Measurements from ENCODE around the gene CHST10. TPM values are rescaled to one million over a fixed set of nuclear protein-coding genes. Genes with fewer than 3 reads are reported as not detected.

CHST10 gene
- total RNA-seq, 1 experiment from 2014 or later, result 24.4 TPM

DNA sequence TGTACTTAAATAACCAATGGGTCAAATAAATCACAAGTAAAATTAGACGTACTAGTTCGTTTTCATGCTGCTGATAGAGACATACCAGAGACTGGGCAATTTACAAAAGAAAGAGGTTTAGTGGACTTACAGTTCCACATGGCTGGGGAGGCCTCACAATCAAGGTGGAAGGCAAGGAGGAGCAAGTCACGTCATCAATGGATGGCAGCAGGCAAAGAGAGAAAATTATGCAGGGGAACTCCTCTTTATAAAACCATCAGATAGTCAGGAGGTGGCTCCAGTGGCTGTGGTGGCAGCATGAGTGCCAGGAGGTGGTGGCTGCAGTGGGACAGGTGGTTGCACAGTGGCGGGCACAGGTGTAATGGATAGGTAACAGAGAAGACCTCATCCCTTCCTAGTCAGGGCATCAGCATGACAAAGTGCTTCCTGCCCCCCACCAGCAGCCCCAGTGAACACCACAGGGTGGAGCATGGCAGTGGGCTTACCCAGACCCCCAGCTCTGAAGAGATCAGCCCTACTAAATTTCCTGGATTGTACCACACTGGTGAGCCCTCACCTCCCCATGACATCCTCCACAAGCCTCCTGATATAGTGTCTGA is 6.9 kb upstream of the CHST10 start:
- no peak for DNase-seq (ENCODE audit: low spot score)
- Mint-ChIP-seq H3K27me3 (ENCODE audit: low read depth) (no peaks in the 10 kb centered on the region), H3K4me3 (no peak overlapping the region), H3K9me3 (peaks cover 16% of the 10 kb centered on the region), H3K4me1 (peaks cover 11% of the 10 kb centered on the region), H3K27ac (no peak overlapping the region), H3K36me3 (no peaks in the 10 kb centered on the region; the same call in 1 of the 2 replicates)
- ChIA-PET POLR2A (interaction anchor here (0.6 kb wide), 1 partner anchor 101 kb away, joined by 4 read pairs; no protein-coding TSS in a partner anchor), CTCF (interaction anchor here (0.7 to 1.4 kb wide), 3 partner anchors 13 to 309 kb away, joined by 3 to 4 read pairs (median 4); partner anchors contain the start of gene PDCL3)
- no peak for ATAC-seq
- TF ChIP-seq, protein P1, sequence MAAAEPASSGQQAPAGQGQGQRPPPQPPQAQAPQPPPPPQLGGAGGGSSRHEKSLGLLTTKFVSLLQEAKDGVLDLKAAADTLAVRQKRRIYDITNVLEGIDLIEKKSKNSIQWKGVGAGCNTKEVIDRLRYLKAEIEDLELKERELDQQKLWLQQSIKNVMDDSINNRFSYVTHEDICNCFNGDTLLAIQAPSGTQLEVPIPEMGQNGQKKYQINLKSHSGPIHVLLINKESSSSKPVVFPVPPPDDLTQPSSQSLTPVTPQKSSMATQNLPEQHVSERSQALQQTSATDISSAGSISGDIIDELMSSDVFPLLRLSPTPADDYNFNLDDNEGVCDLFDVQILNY (CRISPR knock-in tag; IDR thresholded peaks at IDR 0.05), result no peak
- TF ChIP-seq ZSCAN18 (CRISPR knock-in tag; IDR thresholded peaks at IDR 0.05) (no peak), JAZF1 (CRISPR knock-in tag; IDR thresholded peaks at IDR 0.05) (no peak), GTF2I (CRISPR knock-in tag; conservative IDR thresholded peaks at IDR 0.05) (no peak), FOXJ3 (CRISPR knock-in tag; IDR thresholded peaks at IDR 0.05; ENCODE audit: borderline replicate concordance) (no peak), OVOL2 (CRISPR knock-in tag; IDR thresholded peaks at IDR 0.05; ENCODE audit: borderline replicate concordance) (no peak), RORB (CRISPR knock-in tag; IDR thresholded peaks at IDR 0.05) (no peak), PRDM15 (CRISPR knock-in tag; IDR thresholded peaks at IDR 0.05) (no peak), ZNF138 (CRISPR knock-in tag; conservative IDR thresholded peaks at IDR 0.05) (no peak)
- TF ChIP-seq, protein P2, sequence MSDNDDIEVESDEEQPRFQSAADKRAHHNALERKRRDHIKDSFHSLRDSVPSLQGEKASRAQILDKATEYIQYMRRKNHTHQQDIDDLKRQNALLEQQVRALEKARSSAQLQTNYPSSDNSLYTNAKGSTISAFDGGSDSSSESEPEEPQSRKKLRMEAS (CRISPR knock-in tag; IDR thresholded peaks at IDR 0.05), result no peak

- ATAC-seq, result no peak
- H3K27me3 Mint-ChIP-seq (ENCODE audit: low read depth), result no peaks in the 10 kb centered on the region
- no peak overlapping the region for H3K27ac Mint-ChIP-seq
- no peak for DNase-seq (ENCODE audit: low spot score)
- CTCF ChIA-PET, result interaction anchor here (2.1 kb wide), 1 partner anchor 161 kb away, joined by 33 read pairs; no protein-coding TSS in a partner anchor
- no peaks in the 10 kb centered on the region; the same call in 1 of the 2 replicates for H3K36me3 Mint-ChIP-seq
- H3K4me3 Mint-ChIP-seq, result no peak overlapping the region
- POLR2A ChIA-PET, result no interaction called here
- peaks cover 12% of the 10 kb centered on the region for H3K4me1 Mint-ChIP-seq
- peaks cover 8% of the 10 kb centered on the region for H3K9me3 Mint-ChIP-seq
- TF ChIP-seq STAT6 (CRISPR knock-in tag; conservative IDR thresholded peaks at IDR 0.05; ENCODE audit: low read depth), result no peak
- TF ChIP-seq SMAD3 (CRISPR knock-in tag; IDR thresholded peaks at IDR 0.05; ENCODE audit: borderline replicate concordance), result no peak
- TF ChIP-seq, protein P3, sequence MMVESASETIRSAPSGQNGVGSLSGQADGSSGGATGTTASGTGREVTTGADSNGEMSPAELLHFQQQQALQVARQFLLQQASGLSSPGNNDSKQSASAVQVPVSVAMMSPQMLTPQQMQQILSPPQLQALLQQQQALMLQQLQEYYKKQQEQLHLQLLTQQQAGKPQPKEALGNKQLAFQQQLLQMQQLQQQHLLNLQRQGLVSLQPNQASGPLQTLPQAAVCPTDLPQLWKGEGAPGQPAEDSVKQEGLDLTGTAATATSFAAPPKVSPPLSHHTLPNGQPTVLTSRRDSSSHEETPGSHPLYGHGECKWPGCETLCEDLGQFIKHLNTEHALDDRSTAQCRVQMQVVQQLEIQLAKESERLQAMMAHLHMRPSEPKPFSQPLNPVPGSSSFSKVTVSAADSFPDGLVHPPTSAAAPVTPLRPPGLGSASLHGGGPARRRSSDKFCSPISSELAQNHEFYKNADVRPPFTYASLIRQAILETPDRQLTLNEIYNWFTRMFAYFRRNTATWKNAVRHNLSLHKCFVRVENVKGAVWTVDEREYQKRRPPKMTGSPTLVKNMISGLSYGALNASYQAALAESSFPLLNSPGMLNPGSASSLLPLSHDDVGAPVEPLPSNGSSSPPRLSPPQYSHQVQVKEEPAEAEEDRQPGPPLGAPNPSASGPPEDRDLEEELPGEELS (CRISPR knock-in tag; IDR thresholded peaks at IDR 0.05), result no peak
- TF ChIP-seq, protein P4, sequence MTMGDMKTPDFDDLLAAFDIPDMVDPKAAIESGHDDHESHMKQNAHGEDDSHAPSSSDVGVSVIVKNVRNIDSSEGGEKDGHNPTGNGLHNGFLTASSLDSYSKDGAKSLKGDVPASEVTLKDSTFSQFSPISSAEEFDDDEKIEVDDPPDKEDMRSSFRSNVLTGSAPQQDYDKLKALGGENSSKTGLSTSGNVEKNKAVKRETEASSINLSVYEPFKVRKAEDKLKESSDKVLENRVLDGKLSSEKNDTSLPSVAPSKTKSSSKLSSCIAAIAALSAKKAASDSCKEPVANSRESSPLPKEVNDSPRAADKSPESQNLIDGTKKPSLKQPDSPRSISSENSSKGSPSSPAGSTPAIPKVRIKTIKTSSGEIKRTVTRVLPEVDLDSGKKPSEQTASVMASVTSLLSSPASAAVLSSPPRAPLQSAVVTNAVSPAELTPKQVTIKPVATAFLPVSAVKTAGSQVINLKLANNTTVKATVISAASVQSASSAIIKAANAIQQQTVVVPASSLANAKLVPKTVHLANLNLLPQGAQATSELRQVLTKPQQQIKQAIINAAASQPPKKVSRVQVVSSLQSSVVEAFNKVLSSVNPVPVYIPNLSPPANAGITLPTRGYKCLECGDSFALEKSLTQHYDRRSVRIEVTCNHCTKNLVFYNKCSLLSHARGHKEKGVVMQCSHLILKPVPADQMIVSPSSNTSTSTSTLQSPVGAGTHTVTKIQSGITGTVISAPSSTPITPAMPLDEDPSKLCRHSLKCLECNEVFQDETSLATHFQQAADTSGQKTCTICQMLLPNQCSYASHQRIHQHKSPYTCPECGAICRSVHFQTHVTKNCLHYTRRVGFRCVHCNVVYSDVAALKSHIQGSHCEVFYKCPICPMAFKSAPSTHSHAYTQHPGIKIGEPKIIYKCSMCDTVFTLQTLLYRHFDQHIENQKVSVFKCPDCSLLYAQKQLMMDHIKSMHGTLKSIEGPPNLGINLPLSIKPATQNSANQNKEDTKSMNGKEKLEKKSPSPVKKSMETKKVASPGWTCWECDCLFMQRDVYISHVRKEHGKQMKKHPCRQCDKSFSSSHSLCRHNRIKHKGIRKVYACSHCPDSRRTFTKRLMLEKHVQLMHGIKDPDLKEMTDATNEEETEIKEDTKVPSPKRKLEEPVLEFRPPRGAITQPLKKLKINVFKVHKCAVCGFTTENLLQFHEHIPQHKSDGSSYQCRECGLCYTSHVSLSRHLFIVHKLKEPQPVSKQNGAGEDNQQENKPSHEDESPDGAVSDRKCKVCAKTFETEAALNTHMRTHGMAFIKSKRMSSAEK (CRISPR knock-in tag; IDR thresholded peaks at IDR 0.05; ENCODE audit: borderline replicate concordance), result no peak
- TF ChIP-seq MYBL2 (CRISPR knock-in tag; IDR thresholded peaks at IDR 0.05), result no peak
- no peak for TF ChIP-seq ZNF396 (CRISPR knock-in tag; IDR thresholded peaks at IDR 0.05; ENCODE audit: borderline replicate concordance)
These were observed 6.2 kb upstream of the CHST10 start for GRCh38 chr2:100423631-100424030.

All from WTC11 (cell line).